ENCODE data around the gene TRIM3. TPM values are rescaled to one million over a fixed set of nuclear protein-coding genes. Genes with fewer than 3 reads are reported as not detected.
A peak's percentile ranks its signal among the peaks of the same experiment; 100 is the strongest.

Gene TRIM3
- total RNA-seq, 8 experiments from 2014 or later = 5.8 to 30.3 (median 19.5) TPM

- no CpG with 5 or more reads among the region's 38 CpGs for WGBS, 10 experiments
- peak overlapping the region; percentile 94 to 96 for H3K27ac ChIP-seq
- H3K4me1 ChIP-seq (replicated peaks in 1 of 2) = peaks cover 11 to 14% of the 10 kb centered on the region in 2 donors
- in situ Hi-C loops (cut with MboI; ENCODE audit: low pct_unique_long_range_greater_than_20kb in 2 of 9, low sequenced_read_pairs in 9 of 9, unreplicated experiment in 9 of 9) = no loop called here
- H3K4me3 ChIP-seq = peak overlapping the region; percentile 83 to 99 (median 95)
- peak in 6 of 8 experiments; percentile 13 to 44 (median 38) for ATAC-seq (replicated peaks in 6 of 8)
Observed at GRCh38 chr11:6418557-6419008, 55.2 kb downstream of the TRIM3 start.

GRCh38 chr11:6417907-6418556, 55.7 kb downstream of the TRIM3 start:
- in situ Hi-C loops (cut with MboI; ENCODE audit: low pct_unique_long_range_greater_than_20kb in 2 of 9, low sequenced_read_pairs in 9 of 9, unreplicated experiment in 9 of 9) = no loop called here
- Histone ChIP-seq H3K27ac (peak overlapping the region; percentile 94 to 96), H3K4me1 (replicated peaks in 1 of 2) (peaks cover 11 to 14% of the 10 kb centered on the region in 2 donors), H3K4me3 (peak overlapping the region; percentile 83 to 99 (median 95))
- 0 to 71% (median 33%) methylated on average over 1 to 6 of the region's 7 CpGs for WGBS, 10 experiments
- ATAC-seq (replicated peaks in 6 of 8) = peak in 3 of 8 experiments; percentile 18 to 34 (median 28)

GRCh38 chr11:6415797-6416196, 57.9 kb downstream of the TRIM3 start:
- ATAC-seq (replicated peaks in 6 of 8) = no peak
- WGBS, 10 experiments = 52 to 90% (median 87%) methylated on average over 3 to 6 of the region's 6 CpGs; no CpG with 5 or more reads in 1 of the 10 experiments
- in situ Hi-C loops (cut with MboI; ENCODE audit: low pct_unique_long_range_greater_than_20kb in 2 of 9, low sequenced_read_pairs in 9 of 9, unreplicated experiment in 9 of 9) = no loop called here
- Histone ChIP-seq H3K4me3 (no peak overlapping the region), H3K27ac (no peak overlapping the region), H3K4me1 (replicated peaks in 1 of 2) (peaks cover 11 to 14% of the 10 kb centered on the region in 2 donors)

GRCh38 chr11:6414874-6415328, 58.8 kb downstream of the TRIM3 start:
- 0 to 100% (median 86%) methylated on average over 1 to 3 of the region's 3 CpGs; no CpG with 5 or more reads in 4 of the 10 experiments for WGBS, 10 experiments
- no peak for ATAC-seq (replicated peaks in 6 of 8)
- H3K27ac ChIP-seq = no peak overlapping the region
- peaks cover 9 to 11% of the 10 kb centered on the region in 2 donors for H3K4me1 ChIP-seq (replicated peaks in 1 of 2)
- H3K4me3 ChIP-seq = no peak overlapping the region
- in situ Hi-C loops (cut with MboI; ENCODE audit: low pct_unique_long_range_greater_than_20kb in 2 of 9, low sequenced_read_pairs in 9 of 9, unreplicated experiment in 9 of 9) = no loop called here

GRCh38 chr11:6413791-6414201, 59.9 kb downstream of the TRIM3 start:
- in situ Hi-C loops (cut with MboI; ENCODE audit: low pct_unique_long_range_greater_than_20kb in 2 of 9, low sequenced_read_pairs in 9 of 9, unreplicated experiment in 9 of 9) = no loop called here
- Histone ChIP-seq H3K4me3 (no peak overlapping the region), H3K4me1 (replicated peaks in 1 of 2) (peaks cover 6 to 9% of the 10 kb centered on the region in 2 donors), H3K27ac (no peak overlapping the region)
- whole genome bisulfite sequencing, 10 experiments = 63 to 98% (median 91%) methylated on average over 5 to 8 of the region's 12 CpGs; no CpG with 5 or more reads in 4 of the 10 experiments
- ATAC-seq (replicated peaks in 6 of 8) = no peak

- no peak overlapping the region for H3K27ac ChIP-seq
- H3K4me1 ChIP-seq (replicated peaks in 1 of 2) = peaks cover 0 to 3% of the 10 kb centered on the region in 2 donors
- no peak overlapping the region for H3K4me3 ChIP-seq
- in situ Hi-C loops (cut with MboI; ENCODE audit: low pct_unique_long_range_greater_than_20kb in 2 of 9, low sequenced_read_pairs in 9 of 9, unreplicated experiment in 9 of 9) = no loop called here
- no peak for ATAC-seq (replicated peaks in 6 of 8)
- WGBS, 10 experiments = 89 to 100% (median 98%) methylated on average over 1 to 6 of the region's 10 CpGs; no CpG with 5 or more reads in 6 of the 10 experiments
Observed at GRCh38 chr11:6411594-6412031, 62.1 kb downstream of the TRIM3 start.

- Histone ChIP-seq H3K4me3 (no peak overlapping the region), H3K4me1 (replicated peaks in 1 of 2) (peaks cover 0 to 10% of the 10 kb centered on the region in 2 donors), H3K27ac (no peak overlapping the region)
- 91 to 96% (median 95%) methylated on average over 4 to 15 of the region's 23 CpGs; no CpG with 5 or more reads in 7 of the 10 experiments for WGBS, 10 experiments
- in situ Hi-C loops (cut with MboI; ENCODE audit: low pct_unique_long_range_greater_than_20kb in 2 of 9, low sequenced_read_pairs in 9 of 9, unreplicated experiment in 9 of 9) = no loop called here
- no peak for ATAC-seq (replicated peaks in 6 of 8)
Observed at GRCh38 chr11:6410695-6411430, 62.9 kb downstream of the TRIM3 start.

GRCh38 chr11:6406370-6406769, 67.4 kb downstream of the TRIM3 start:
- in situ Hi-C loops (cut with MboI; ENCODE audit: low pct_unique_long_range_greater_than_20kb in 2 of 9, low sequenced_read_pairs in 9 of 9, unreplicated experiment in 9 of 9) = no loop called here
- H3K4me3 ChIP-seq = no peak overlapping the region
- peaks cover 15 to 27% of the 10 kb centered on the region in 2 donors for H3K4me1 ChIP-seq (replicated peaks in 1 of 2)
- no peak for ATAC-seq (replicated peaks in 6 of 8)
- H3K27ac ChIP-seq = no peak overlapping the region
- 0 to 60% (median 37%) methylated on average over 1 to 2 of the region's 2 CpGs; no CpG with 5 or more reads in 3 of the 10 experiments for WGBS, 10 experiments

GRCh38 chr11:6405846-6406245, 67.9 kb downstream of the TRIM3 start:
- H3K27ac ChIP-seq = peak overlapping the region; percentile 1 to 74
- whole genome bisulfite sequencing, 10 experiments = 67 to 100% (median 88%) methylated on average over 1 to 6 of the region's 6 CpGs
- peak overlapping the region in 1 of 5 donors; percentile 26 for H3K4me3 ChIP-seq
- peak in 5 of 8 experiments; percentile 12 to 31 (median 26) for ATAC-seq (replicated peaks in 6 of 8)
- in situ Hi-C loops (cut with MboI; ENCODE audit: low pct_unique_long_range_greater_than_20kb in 2 of 9, low sequenced_read_pairs in 9 of 9, unreplicated experiment in 9 of 9) = no loop called here
- peaks cover 15 to 27% of the 10 kb centered on the region in 2 donors for H3K4me1 ChIP-seq (replicated peaks in 1 of 2)

GRCh38 chr11:6405052-6405667, 68.6 kb downstream of the TRIM3 start:
- peak overlapping the region; percentile 33 to 74 for H3K27ac ChIP-seq
- 20 to 93% methylated on average over 1 to 3 of the region's 13 CpGs; no CpG with 5 or more reads in 8 of the 10 experiments for WGBS, 10 experiments
- peak overlapping the region; percentile 2 to 26 (median 19) for H3K4me3 ChIP-seq
- in situ Hi-C loops (cut with MboI; ENCODE audit: low pct_unique_long_range_greater_than_20kb in 2 of 9, low sequenced_read_pairs in 9 of 9, unreplicated experiment in 9 of 9) = no loop called here
- peaks cover 15 to 27% of the 10 kb centered on the region in 2 donors for H3K4me1 ChIP-seq (replicated peaks in 1 of 2)
- ATAC-seq (replicated peaks in 6 of 8) = peak; percentile 19 to 97 (median 96)

GRCh38 chr11:6404342-6405051, 69.2 kb downstream of the TRIM3 start:
- in situ Hi-C loops (cut with MboI; ENCODE audit: low pct_unique_long_range_greater_than_20kb in 2 of 9, low sequenced_read_pairs in 9 of 9, unreplicated experiment in 9 of 9) = no loop called here
- WGBS, 10 experiments = 40 to 84% methylated on average over 1 to 6 of the region's 16 CpGs; no CpG with 5 or more reads in 8 of the 10 experiments
- peak; percentile 29 to 91 (median 49) for ATAC-seq (replicated peaks in 6 of 8)
- H3K27ac ChIP-seq = peak overlapping the region; percentile 33 to 74
- peak overlapping the region; percentile 2 to 26 (median 19) for H3K4me3 ChIP-seq
- H3K4me1 ChIP-seq (replicated peaks in 1 of 2) = peaks cover 15 to 27% of the 10 kb centered on the region in 2 donors

GRCh38 chr11:6403539-6403938, 70.2 kb downstream of the TRIM3 start:
- 100% methylated on average over 2 of the region's 8 CpGs; no CpG with 5 or more reads in 9 of the 10 experiments for WGBS, 10 experiments
- in situ Hi-C loops (cut with MboI; ENCODE audit: low pct_unique_long_range_greater_than_20kb in 2 of 9, low sequenced_read_pairs in 9 of 9, unreplicated experiment in 9 of 9) = no loop called here
- H3K27ac ChIP-seq = no peak overlapping the region
- no peak overlapping the region for H3K4me3 ChIP-seq
- H3K4me1 ChIP-seq (replicated peaks in 1 of 2) = peaks cover 15 to 27% of the 10 kb centered on the region in 2 donors
- ATAC-seq (replicated peaks in 6 of 8) = no peak

Measured in motor neuron (in vitro differentiated cells).